Gastroesophageal sphincter (tissue), 4 donors: ENCODE measurements around the gene RUNX3. TPM values are rescaled to one million over a fixed set of nuclear protein-coding genes. Genes with fewer than 3 reads are reported as not detected.

Experiments
- ATAC-seq: fragments of 150-250 bp; one replicate; pipeline ENCODE4 v1.9.1; 2016; ENCODE audit warnings: mild to moderate bottlenecking, moderate library complexity
- H3K27ac ChIP-seq, 4 donors: fragments of 200-600 bp; sonication (generic) in 3 of 4; 1 replicate in 3 of 4; 2 replicates in 1 of 4; pipeline ENCODE4 v1.5.1; 2016 to 2019
- H3K27me3 ChIP-seq: fragments of 200-600 bp; sonication (generic); one replicate; pipeline ENCODE4 v1.5.1; 2019
- H3K36me3 ChIP-seq, 2 donors: fragments of 200-600 bp; sonication (generic); one replicate each; pipeline ENCODE4 v1.5.1; 2019; ENCODE audit warnings: control low read depth in 1 of 2
- H3K4me1 ChIP-seq, 3 donors: fragments of 200-600 bp; sonication (generic); 1 replicate in 2 of 3; 2 replicates in 1 of 3; pipeline ENCODE4 v1.5.1; 2016 to 2019; ENCODE audit warnings: control low read depth in 2 of 3
- H3K4me3 ChIP-seq, 2 donors: fragments of 200-600 bp; sonication (generic); one replicate each; pipeline ENCODE4 v1.5.1; 2019; ENCODE audit warnings: mild to moderate bottlenecking in 1 of 2, moderate library complexity in 1 of 2
- H3K9me3 ChIP-seq, 3 donors: fragments of 200-600 bp; sonication (generic); one replicate each; pipeline ENCODE4 v1.5.1; 2017 to 2019; ENCODE audit warnings: control low read depth in 2 of 3
- CTCF ChIP-seq, 4 experiments: fragments of 200-600 bp in 2 of 4; fragments of 450-650 bp in 2 of 4; sonication (generic) in 1 of 4; IDR thresholded peaks; one replicate each; pipeline ENCODE4 v1.5.1; 2017 to 2019; ENCODE audit warnings: antibody characterized with exemption in 4 of 4, mild to moderate bottlenecking in 2 of 4, moderate library complexity in 2 of 4
- EP300 ChIP-seq: sonication (generic); formaldehyde crosslinking; IDR thresholded peaks from one replicate; pipeline ENCODE4 v1.6.1; 2017; ENCODE audit warnings: antibody characterized with exemption, mild to moderate bottlenecking
- POLR2A ChIP-seq, 2 donors: fragments of 450-650 bp; IDR thresholded peaks; one replicate each; pipeline ENCODE4 v1.6.1; 2017; ENCODE audit warnings: antibody characterized with exemption in 2 of 2, mild to moderate bottlenecking in 2 of 2, moderate library complexity in 1 of 2
- POLR2AphosphoS5 ChIP-seq: sonication (generic); formaldehyde crosslinking; IDR thresholded peaks from one replicate; pipeline ENCODE4 v1.6.1; 2017; ENCODE audit warnings: antibody characterized with exemption
- WGBS, 2 donors: methylation state at CpG; one replicate each; pipeline ENCODE4 v1.1.5; 2018; ENCODE audit warnings: low coverage in 1 of 2; 5-methylcytosine and 5-hydroxymethylcytosine counted together
- total RNA-seq, 4 donors: library from RNA; depleted of rRNA; stranded (reverse); fragments of >200 nt; gene quantifications; one replicate each; pipeline ENCODE4 v1.1.0, GENCODE V29; 2016

The RUNX3 gene
- total RNA-seq, 4 donors from 2014 or later, result 0.62 to 2.0 (median 1.3) TPM

- Histone ChIP-seq H3K27me3 (peaks cover 93% of the 10 kb centered on the region), H3K4me1 (peaks cover 0 to 36% (median 18%) of the 10 kb centered on the region in 3 donors), H3K27ac (no peak overlapping the region), H3K36me3 (no peaks in the 10 kb centered on the region), H3K9me3 (no peaks in the 10 kb centered on the region), H3K4me3 (no peak overlapping the region)
- TF ChIP-seq POLR2A (IDR thresholded peaks at IDR 0.05), result no peak
- 24 to 25% methylated on average over 1 to 2 of the region's 15 CpGs for WGBS, 2 donors
- no peak for ATAC-seq
Measured at GRCh38 chr1:24926563-24927249, 3.4 kb downstream of the RUNX3 start.

- Histone ChIP-seq H3K4me3 (no peak overlapping the region), H3K27ac (no peak overlapping the region), H3K36me3 (no peaks in the 10 kb centered on the region), H3K27me3 (peaks cover 90% of the 10 kb centered on the region), H3K4me1 (peaks cover 0 to 29% (median 12%) of the 10 kb centered on the region in 3 donors), H3K9me3 (no peaks in the 10 kb centered on the region)
- TF ChIP-seq POLR2A (IDR thresholded peaks at IDR 0.05) (no peak), CTCF (IDR thresholded peaks at IDR 0.05) (no peak), EP300 (no peak), POLR2AphosphoS5 (no peak)
- ATAC-seq, result no peak
- 24% methylated on average over 9 of the region's 10 CpGs; no CpG with 5 or more reads in 1 of the 2 donors for WGBS, 2 donors
Measured at GRCh38 chr1:24925963-24926362, 4.1 kb downstream of the RUNX3 start.

GRCh38 chr1:24925082-24925779 lies 4.8 kb downstream of the RUNX3 start:
- Histone ChIP-seq H3K9me3 (no peaks in the 10 kb centered on the region), H3K27me3 (peaks cover 83% of the 10 kb centered on the region), H3K4me3 (no peak overlapping the region), H3K36me3 (no peaks in the 10 kb centered on the region), H3K27ac (no peak overlapping the region), H3K4me1 (peaks cover 0 to 27% (median 7%) of the 10 kb centered on the region in 3 donors)
- whole genome bisulfite sequencing, 2 donors, result 49 to 50% methylated on average over 2 to 9 of the region's 10 CpGs
- no peak for TF ChIP-seq POLR2A (IDR thresholded peaks at IDR 0.05)
- TF ChIP-seq CTCF (IDR thresholded peaks at IDR 0.05), result no peak
- TF ChIP-seq POLR2AphosphoS5, result no peak
- TF ChIP-seq EP300, result no peak
- ATAC-seq, result no peak

- no peaks in the 10 kb centered on the region for H3K9me3 ChIP-seq
- no peak overlapping the region for H3K4me3 ChIP-seq
- H3K27me3 ChIP-seq, result peaks cover 67% of the 10 kb centered on the region
- TF ChIP-seq EP300, result no peak
- no peak for TF ChIP-seq POLR2AphosphoS5
- TF ChIP-seq POLR2A (IDR thresholded peaks at IDR 0.05), result no peak
- no peak for TF ChIP-seq CTCF (IDR thresholded peaks at IDR 0.05)
- 60 to 80% methylated on average over 4 to 10 of the region's 15 CpGs for WGBS, 2 donors
- no peak overlapping the region for H3K27ac ChIP-seq
- H3K36me3 ChIP-seq, result no peaks in the 10 kb centered on the region
- H3K4me1 ChIP-seq, result peaks cover 0 to 24% (median 0%) of the 10 kb centered on the region in 3 donors
- ATAC-seq, result no peak
Measured at GRCh38 chr1:24923485-24924113, 6.5 kb downstream of the RUNX3 start.

GRCh38 chr1:24921938-24922662 lies 8.0 kb downstream of the RUNX3 start:
- H3K4me1 ChIP-seq, result peaks cover 0 to 17% (median 0%) of the 10 kb centered on the region in 3 donors

More at GRCh38 chr1:24921938-24922662, 8.0 kb downstream of the RUNX3 start:
- WGBS, 2 donors, result 96 to 100% methylated on average over 6 to 9 of the region's 9 CpGs
- TF ChIP-seq POLR2AphosphoS5 (no peak), EP300 (no peak), CTCF (IDR thresholded peaks at IDR 0.05) (no peak), POLR2A (IDR thresholded peaks at IDR 0.05) (no peak)
- no peak for ATAC-seq
- H3K4me3 ChIP-seq, result no peak overlapping the region
- no peak overlapping the region for H3K27ac ChIP-seq
- peaks cover 52% of the 10 kb centered on the region for H3K27me3 ChIP-seq
- no peaks in the 10 kb centered on the region for H3K9me3 ChIP-seq
- H3K36me3 ChIP-seq, result no peaks in the 10 kb centered on the region
